GM18868 (cell line): ENCODE measurements around the gene CYTH3.
"Not testable (repeated sequence)": the region's sequence is repeated elsewhere in the genome, so short reads cannot be mapped to it uniquely, and the experiment has no call there.

Experiments used
- ATAC-seq: cut with Tn5 transposase; IDR thresholded peaks from one replicate; pipeline ENCODE4 v1.9.1; 2021; ENCODE audit warnings: mild to moderate bottlenecking, moderate library complexity; ENCODE audit not compliant: unreplicated experiment

CYTH3 gene

GRCh38 chr7:6283391-6284054 lies 11.1 kb upstream of the CYTH3 start:
- ATAC-seq, result not testable (repeated sequence)

GRCh38 chr7:6279937-6280336 lies 7.5 kb upstream of the CYTH3 start:
- no peak for ATAC-seq

DNA sequence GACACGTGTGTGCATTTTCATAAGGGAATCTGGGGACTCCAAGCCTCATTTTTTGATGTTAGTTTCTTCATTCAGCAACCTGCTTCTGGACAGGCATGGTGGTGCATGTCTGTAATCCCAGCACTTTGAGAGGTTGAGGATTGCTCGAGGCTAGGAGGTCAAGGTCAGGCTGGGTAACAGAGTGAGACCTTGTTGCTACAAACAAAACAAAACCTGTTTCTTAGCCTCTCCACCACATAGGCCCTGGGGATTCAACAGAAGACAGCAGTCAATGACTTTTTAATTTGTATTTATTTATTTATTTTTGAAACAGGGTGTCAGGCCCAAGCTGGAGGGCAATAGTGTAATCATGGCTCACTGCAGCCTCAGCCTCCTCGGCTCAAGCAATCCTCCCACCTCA lies 6.9 kb upstream of the CYTH3 start:
- no peak for ATAC-seq

DNA sequence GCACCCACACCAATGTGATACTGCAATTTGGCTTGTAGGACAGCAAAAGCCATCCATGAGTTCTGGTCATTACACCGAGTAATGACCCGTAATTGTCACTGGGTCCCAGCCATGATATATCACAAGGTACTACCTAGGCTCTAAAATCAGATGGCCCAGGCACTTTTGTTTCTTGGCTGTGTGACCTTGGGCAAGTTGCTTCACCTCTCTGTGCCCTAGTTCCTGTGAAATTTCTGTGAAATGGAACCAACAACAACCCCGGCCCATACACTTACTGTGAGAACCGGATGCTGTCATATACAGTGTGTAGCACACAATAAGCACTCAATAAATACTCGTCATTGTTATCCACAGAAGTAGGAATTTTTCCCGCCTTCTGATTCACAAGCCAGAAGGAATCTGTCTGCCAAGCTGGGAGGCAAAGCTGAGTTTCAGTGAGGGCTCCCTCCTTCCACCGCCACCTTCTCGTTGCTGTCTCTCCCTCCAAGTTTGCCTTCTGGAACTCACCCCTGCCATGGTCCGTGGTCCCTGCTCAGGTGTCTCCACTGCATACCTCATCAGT lies 6.4 kb upstream of the CYTH3 start:
- no peak for ATAC-seq

GRCh38 chr7:6277476-6277875 lies 5.1 kb upstream of the CYTH3 start:
- no peak for ATAC-seq

GRCh38 chr7:6276911-6277408 lies 4.5 kb upstream of the CYTH3 start:
- no peak for ATAC-seq

GRCh38 chr7:6274743-6275142 lies 2.3 kb upstream of the CYTH3 start:
- no peak for ATAC-seq

GRCh38 chr7:6273917-6274630 lies 1.6 kb upstream of the CYTH3 start:
- ATAC-seq, result no peak

GRCh38 chr7:6273380-6273837 lies 985 bp upstream of the CYTH3 start:
- no peak for ATAC-seq

- ATAC-seq, result peak; percentile 14
Observed at GRCh38 chr7:6271694-6272440, 557 bp downstream of the CYTH3 start.

GRCh38 chr7:6271060-6271658 lies 1.3 kb downstream of the CYTH3 start:
- ATAC-seq, result no peak

- ATAC-seq, result no peak
Observed at GRCh38 chr7:6269527-6269926, 2.9 kb downstream of the CYTH3 start.

GRCh38 chr7:6268907-6269306 lies 3.5 kb downstream of the CYTH3 start:
- no peak for ATAC-seq

DNA sequence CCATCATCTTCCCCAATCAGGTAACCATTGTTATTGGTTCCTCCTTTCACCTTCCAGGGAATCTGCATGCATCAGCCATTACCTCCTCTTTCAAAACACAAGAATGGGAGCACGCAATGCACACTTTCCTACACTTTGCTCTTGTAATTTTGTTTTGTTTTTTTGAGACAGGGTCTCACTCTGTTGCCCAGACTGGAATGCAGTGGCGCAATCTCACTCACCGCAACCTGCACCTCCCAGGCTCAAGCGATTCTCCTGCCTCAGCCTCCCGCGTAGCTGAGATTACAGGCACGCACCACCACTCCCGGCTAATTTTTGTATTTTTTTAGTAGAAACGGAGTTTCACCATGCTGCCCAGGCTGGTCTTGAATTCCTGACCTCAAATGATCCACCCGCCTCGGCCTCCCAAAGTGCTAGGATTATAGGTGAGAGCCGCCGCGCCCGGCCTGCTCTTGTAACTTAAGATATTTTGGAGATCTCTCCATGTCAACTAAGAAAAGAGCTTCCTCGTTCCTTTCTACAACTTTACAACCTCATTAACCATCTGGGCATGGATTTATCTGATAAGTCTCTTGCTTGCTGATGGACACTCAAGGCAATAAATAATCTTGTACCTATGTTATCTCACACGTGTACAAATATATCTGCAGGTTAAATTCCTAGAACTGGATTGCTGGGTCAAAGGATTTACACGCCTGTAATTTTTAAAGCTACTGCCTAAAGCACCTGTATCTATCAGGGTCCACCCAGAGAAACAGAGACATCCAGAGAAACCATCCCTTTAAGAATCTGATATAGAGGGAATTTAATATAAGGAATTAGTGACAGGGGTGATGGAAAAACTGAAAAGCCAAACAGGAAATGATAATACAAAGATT lies 4.2 kb downstream of the CYTH3 start:
- ATAC-seq, result no peak

DNA sequence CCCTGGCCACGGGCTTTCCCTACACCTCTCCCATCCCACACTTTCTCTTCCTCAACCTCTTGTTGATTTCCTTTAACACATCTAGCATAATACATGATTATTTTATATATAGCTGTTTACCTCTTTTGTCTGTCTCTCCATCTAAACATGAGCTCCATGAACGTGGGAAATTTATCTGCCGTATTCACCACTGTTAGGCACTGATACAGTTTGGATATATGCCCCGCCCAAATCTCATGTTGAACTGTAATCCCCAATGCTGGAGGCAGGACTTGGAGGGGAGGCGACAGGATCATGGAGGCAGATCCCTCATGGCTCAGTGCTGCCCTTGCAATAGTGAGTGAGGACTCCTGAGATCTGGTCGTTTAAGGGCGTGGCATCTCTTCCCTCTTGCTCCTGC lies 5.7 kb downstream of the CYTH3 start:
- ATAC-seq, result no peak

DNA sequence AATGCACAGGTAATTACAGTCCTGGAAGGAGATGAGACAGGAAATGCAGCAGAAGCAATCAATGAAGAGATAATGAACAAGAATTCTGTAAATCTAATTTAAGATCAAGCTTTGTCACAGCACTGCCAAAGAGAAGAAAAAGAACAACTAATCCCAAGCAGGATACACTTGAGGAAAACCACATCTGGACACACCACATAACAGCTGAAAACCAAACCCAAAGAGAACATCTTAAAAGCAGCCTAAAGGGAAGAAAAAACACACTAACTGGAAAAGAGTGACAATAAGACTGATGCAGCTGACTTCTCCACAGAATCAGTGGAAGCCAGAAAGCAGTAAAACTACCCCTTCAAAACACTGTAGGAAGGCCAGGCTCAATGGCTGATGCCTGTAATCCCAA lies 10.2 kb downstream of the CYTH3 start:
- ATAC-seq, result no peak

DNA sequence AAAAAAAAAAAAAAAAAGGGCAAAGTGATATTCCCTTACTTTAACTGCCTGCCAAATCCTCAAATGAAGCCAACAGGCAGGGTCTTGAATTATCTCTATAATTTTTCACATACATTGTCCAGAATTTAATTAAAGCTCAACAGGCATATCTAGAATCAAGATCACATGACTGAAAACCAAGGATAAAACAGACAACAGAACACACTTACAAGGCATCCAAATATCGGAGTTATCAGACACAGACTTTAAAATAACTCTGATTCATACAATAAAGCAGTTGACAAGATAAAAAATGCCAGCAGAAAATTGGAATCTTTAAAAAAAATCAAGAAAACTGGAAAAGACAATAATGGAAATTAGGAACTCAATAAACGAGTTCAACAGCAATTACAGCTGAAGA lies 10.7 kb downstream of the CYTH3 start:
- ATAC-seq, result no peak

DNA sequence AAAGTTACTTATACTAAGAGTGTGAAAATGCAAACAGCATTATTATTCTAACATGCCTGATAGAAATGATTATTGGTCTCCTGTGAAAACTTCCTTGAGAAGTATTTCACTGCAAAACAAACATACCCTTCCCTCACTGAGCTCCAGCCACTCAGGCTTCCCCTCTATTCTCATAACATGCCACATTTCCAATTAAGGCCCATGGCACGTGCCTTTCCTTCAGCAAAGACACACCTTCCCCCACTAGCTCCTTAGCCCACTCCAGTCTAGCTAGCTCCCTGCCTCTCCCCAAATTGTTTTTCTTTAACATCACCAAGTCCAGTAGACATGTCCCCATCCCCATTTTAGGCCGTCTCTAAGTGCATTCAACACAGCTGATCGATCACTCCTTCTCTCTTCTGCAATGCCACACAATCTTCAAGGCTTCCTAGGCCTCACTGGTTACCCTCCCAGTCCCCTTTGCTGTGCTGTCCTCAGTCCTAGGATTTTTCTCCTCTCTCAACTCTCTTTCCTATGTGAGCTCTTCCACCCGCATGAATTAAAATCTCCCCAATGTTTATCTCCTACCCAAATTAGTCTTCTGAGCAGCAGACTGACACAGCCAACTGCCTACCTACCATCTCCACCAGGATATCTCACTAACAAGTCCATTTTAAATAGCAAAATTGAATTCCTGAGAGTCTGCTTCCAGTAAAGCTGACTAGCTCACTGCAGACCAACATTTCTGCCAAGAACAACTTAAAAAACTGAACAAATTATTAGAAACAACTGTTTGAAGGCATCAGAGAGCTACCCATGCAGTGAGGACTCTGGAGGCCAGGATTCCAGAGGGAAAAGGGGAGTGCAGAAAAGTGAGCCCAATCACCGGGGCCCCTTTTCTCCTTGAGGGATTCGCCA lies 11.9 kb downstream of the CYTH3 start:
- ATAC-seq, result no peak

- no peak for ATAC-seq
Observed at GRCh38 chr7:6259257-6259656, 13.2 kb downstream of the CYTH3 start.
